Airway epithelial cell (primary cell): Measurements from ENCODE around the gene MCM9. TPM values are rescaled to one million over a fixed set of nuclear protein-coding genes. Genes with fewer than 3 reads are reported as not detected.

Experiments
- total RNA-seq: library from RNA; depleted of rRNA; stranded (reverse); fragments of >200 nt; gene quantifications from 2 replicates; pipeline ENCODE4 v1.2.3, GENCODE V29; 2015

MCM9 gene
- 5.7 and 7.2 TPM in 2 replicates for total RNA-seq

GRCh38 chr6:118934461-118935330 is at the start of gene MCM9:
Gene MCM9, minus strand, starts transcription at chr6:118935159. Its CDS starts 3,436 bp downstream, at chr6:118931723.

GRCh38 chr6:118893807-118894424 is 41.0 kb downstream of the MCM9 start, which contains the start of gene ASF1A:
Gene ASF1A, plus strand, starts transcription at chr6:118894152. Its CDS starts 262 bp downstream, at chr6:118894414.

Other genes with a start within 250 kb of the MCM9 start
- 10.9 and 16.1 TPM in 2 replicates for gene ASF1A, start 41.0 kb downstream of the MCM9 start, total RNA-seq
- 0.14 and 0.19 TPM in 2 replicates for gene FAM184A, start 143.5 kb upstream of the MCM9 start, total RNA-seq